GM10847 (cell line): Measurements from ENCODE around the gene TUBA8.

Experiments
- POLR2A ChIP-seq: IDR thresholded peaks from 2 replicates; pipeline ENCODE4 v1.6.1; 2011; ENCODE audit not compliant: insufficient read length; ENCODE audit errors: extremely low read depth

TUBA8 gene

GRCh38 chr22:18110194-18110953, at the start of gene TUBA8:
Gene TUBA8, plus strand, starts transcription at chr22:18110809. Its CDS starts 57 bp downstream, at chr22:18110866.
- no peak for TF ChIP-seq POLR2A

- no peak for TF ChIP-seq POLR2A
Measured at GRCh38 chr22:18062421-18062820, 48.2 kb upstream of the TUBA8 start.

- TF ChIP-seq POLR2A, result no peak
Measured at GRCh38 chr22:18063306-18063705, 47.3 kb upstream of the TUBA8 start.

- TF ChIP-seq POLR2A, result no peak
Measured at GRCh38 chr22:18064636-18065035, 46.0 kb upstream of the TUBA8 start.

- TF ChIP-seq POLR2A, result no peak
Measured at GRCh38 chr22:18065256-18065655, 45.4 kb upstream of the TUBA8 start.

GRCh38 chr22:18066181-18066859, 44.3 kb upstream of the TUBA8 start:
- no peak for TF ChIP-seq POLR2A

GRCh38 chr22:18067121-18067520, 43.5 kb upstream of the TUBA8 start:
- no peak for TF ChIP-seq POLR2A

GRCh38 chr22:18067548-18068341, 42.9 kb upstream of the TUBA8 start:
- TF ChIP-seq POLR2A, result no peak

- TF ChIP-seq POLR2A, result no peak
Measured at GRCh38 chr22:18068381-18068988, 42.1 kb upstream of the TUBA8 start.

GRCh38 chr22:18069041-18069440, 41.6 kb upstream of the TUBA8 start:
- no peak for TF ChIP-seq POLR2A

- no peak for TF ChIP-seq POLR2A
Measured at GRCh38 chr22:18070041-18070440, 40.6 kb upstream of the TUBA8 start.

GRCh38 chr22:18070556-18071306, 39.9 kb upstream of the TUBA8 start:
- no peak for TF ChIP-seq POLR2A

GRCh38 chr22:18071968-18072310, 38.7 kb upstream of the TUBA8 start:
- no peak for TF ChIP-seq POLR2A

- no peak for TF ChIP-seq POLR2A
Measured at GRCh38 chr22:18073467-18073866, 37.1 kb upstream of the TUBA8 start.
